GM12875 (cell line): ENCODE measurements around the gene BICRA.

Experiments
- H3K4me3 ChIP-seq: one replicate; pipeline ENCODE4 v1.5.1; 2011; ENCODE audit warnings: low read depth, low read length, control low read depth
- TF ChIP-seq, protein P1 (sequence below): IDR thresholded peaks from 2 replicates; pipeline ENCODE4 v1.5.1; 2011; ENCODE audit warnings: low read depth, mild to moderate bottlenecking, control low read depth, inconsistent platforms, low read length, moderate library complexity, borderline replicate concordance; ENCODE audit not compliant: insufficient read depth

BICRA gene

DNA sequence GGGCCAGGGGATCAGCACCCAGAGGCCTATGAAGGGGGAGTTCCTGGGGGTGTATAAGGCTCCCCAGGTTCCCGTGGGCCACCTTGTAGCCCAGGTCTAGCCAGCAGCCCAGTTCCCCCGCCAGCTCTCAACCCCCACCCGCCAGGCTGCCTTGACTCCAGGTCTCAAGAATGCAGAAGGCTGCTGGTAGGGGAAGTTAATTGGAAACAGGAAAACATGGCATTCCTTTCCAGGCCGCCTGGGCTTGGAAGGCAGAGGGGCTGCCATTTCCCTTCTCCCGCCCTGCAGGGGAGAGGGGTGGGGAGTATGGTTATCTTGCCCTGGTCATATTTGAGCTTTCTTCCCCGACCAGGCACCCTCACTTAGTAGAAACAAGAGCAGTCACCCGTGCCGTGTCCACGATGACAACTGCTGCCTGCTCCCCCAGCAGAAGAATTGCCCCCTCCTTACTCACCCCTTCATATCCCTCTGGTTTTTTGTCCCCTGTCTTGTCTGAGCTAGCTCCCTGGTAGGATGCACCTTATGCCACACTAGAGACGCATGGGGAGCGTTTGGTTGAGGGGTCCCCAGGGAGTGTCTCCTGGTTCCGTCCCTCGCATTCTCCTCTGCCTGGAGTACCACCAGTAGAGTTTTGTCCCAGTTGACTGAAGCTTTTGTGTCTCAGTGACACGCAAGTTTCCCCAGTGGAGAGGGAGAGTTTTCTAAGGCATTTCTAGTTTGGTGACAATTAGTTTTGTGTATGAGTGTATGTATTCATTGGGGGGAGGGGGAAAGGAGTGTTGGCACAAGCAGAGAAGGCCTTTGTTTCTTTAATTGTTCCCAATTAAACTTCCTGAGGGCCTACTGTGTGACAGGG is 4.5 kb downstream of the BICRA start:
- H3K4me3 ChIP-seq, result no peak overlapping the region

GRCh38 chr19:47614021-47614295 is 5.0 kb downstream of the BICRA start:
- no peak overlapping the region for H3K4me3 ChIP-seq
- TF ChIP-seq, protein P1, sequence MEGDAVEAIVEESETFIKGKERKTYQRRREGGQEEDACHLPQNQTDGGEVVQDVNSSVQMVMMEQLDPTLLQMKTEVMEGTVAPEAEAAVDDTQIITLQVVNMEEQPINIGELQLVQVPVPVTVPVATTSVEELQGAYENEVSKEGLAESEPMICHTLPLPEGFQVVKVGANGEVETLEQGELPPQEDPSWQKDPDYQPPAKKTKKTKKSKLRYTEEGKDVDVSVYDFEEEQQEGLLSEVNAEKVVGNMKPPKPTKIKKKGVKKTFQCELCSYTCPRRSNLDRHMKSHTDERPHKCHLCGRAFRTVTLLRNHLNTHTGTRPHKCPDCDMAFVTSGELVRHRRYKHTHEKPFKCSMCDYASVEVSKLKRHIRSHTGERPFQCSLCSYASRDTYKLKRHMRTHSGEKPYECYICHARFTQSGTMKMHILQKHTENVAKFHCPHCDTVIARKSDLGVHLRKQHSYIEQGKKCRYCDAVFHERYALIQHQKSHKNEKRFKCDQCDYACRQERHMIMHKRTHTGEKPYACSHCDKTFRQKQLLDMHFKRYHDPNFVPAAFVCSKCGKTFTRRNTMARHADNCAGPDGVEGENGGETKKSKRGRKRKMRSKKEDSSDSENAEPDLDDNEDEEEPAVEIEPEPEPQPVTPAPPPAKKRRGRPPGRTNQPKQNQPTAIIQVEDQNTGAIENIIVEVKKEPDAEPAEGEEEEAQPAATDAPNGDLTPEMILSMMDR, result no peak

More for the DNA sequence above, 4.5 kb downstream of the BICRA start:
- TF ChIP-seq, protein P1, result no peak

DNA sequence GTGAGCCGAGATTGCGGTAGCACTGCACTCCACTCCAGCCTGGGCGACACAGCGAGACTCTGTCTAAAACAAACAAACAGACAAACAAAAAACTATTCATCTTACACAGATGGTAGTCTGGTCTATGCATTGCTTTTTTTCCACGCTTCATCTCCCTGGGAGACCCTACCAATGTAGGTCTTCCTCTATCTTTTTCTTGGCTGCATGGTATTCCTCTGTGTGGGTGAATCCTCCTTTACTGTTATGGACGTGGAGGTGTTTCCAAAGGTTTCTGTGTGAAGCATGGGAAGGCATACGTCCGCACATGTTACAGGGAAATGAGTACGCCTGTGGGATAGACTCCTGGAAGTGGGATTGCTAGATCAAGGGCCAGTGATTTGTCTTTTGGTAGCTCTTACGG is 5.6 kb downstream of the BICRA start:
- H3K4me3 ChIP-seq, result no peak overlapping the region
- TF ChIP-seq, protein P1, result no peak

GRCh38 chr19:47615230-47615629 is 6.3 kb downstream of the BICRA start:
- H3K4me3 ChIP-seq, result no peak overlapping the region
- TF ChIP-seq, protein P1, result no peak

DNA sequence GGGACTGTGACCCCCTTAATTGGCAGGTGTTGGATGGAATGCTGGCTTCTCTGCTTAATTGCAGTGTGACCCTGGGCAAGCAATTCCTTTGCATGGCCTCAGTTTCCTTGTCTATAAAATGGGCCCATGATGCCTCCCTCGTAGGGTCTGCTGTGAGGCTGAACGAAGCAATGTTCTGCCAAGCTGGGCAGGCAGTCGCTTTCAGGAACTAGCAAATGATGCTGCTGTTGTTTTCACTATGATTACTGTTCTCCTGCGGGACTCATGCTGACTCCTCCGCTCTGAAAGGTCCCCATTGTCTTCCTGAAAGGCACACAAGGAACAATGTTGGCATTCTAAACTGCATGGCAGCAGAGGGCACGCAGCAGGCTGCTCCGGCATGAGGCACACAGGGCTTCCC is 6.8 kb downstream of the BICRA start:
- TF ChIP-seq, protein P1, result no peak
- H3K4me3 ChIP-seq, result no peak overlapping the region

DNA sequence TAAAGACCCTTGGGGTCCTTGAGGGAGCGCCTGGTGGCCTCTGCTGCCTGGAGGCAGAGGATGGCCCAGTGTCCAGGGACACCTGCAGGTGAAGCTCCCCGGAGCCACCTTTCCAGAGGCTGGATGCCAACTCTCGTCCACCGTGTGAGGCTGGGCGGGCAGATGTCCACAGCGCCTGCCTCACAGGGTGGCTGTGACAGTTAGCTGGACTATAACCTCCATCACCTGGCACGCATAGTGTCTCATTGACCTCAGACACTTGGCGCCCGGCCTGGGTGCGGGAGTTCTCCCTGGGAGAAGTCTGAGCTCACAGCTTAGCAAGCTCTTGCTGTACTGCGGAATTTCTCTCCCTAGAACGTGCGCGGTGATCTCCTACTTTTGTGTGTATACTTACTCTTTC is 9.8 kb downstream of the BICRA start:
- H3K4me3 ChIP-seq, result no peak overlapping the region
- TF ChIP-seq, protein P1, result no peak

DNA sequence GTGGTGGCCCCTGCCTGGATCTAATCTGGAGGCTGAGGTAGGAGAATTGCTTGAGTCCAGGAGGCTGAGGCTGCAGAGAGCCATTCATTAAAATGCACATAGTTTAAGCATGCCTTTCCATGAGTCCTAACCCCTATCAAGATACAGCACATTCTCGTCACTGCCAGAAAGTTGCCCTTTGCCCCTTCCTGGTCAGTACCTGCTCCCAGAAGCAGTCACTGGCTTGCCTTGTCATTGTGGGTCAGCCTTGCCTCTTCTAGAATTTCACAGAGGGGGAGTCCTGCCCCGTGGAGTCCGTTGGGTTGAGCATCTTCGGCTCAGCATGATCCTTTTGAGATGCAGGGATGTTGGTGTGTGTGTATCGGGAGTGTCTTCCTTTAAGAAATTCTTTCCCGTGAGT is 10.8 kb downstream of the BICRA start:
- no peak overlapping the region for H3K4me3 ChIP-seq
- TF ChIP-seq, protein P1, result no peak
